HepG2 (cell line): ENCODE results near the gene TRMT6. TPM values are rescaled to one million over a fixed set of nuclear protein-coding genes. Genes with fewer than 3 reads are reported as not detected.
A peak's percentile ranks its signal among the peaks of the same experiment; 100 is the strongest.

Experiments used
- ATF1 ChIP-seq: IDR thresholded peaks from 2 replicates; pipeline ENCODE4 v1.6.1; 2016; ENCODE audit warnings: mild to moderate bottlenecking, control low read depth
- CEBPG ChIP-seq: IDR thresholded peaks from 2 replicates; pipeline ENCODE4 v1.6.1; 2016
- FOXO1 ChIP-seq: sonication (generic); formaldehyde crosslinking; IDR thresholded peaks from 2 replicates; pipeline ENCODE4 v1.4.0; 2020; ENCODE audit warnings: missing genetic modification reagents
- HHEX ChIP-seq: IDR thresholded peaks from 2 replicates; pipeline ENCODE4 v1.6.1; 2016; ENCODE audit warnings: control low read depth
- HMG20A ChIP-seq: IDR thresholded peaks from 2 replicates; pipeline ENCODE4 v1.6.1; 2016; ENCODE audit warnings: borderline replicate concordance
- ISL2 ChIP-seq: sonication (generic); formaldehyde crosslinking; IDR thresholded peaks from 2 replicates; pipeline ENCODE4 v1.5.0; 2020; ENCODE audit warnings: missing genetic modification reagents
- JDP2 ChIP-seq: sonication (generic); formaldehyde crosslinking; IDR thresholded peaks from 2 replicates; pipeline ENCODE4 v1.8.1; 2022; ENCODE audit warnings: missing genetic modification reagents, borderline replicate concordance
- MAFF ChIP-seq: IDR thresholded peaks from 2 replicates; pipeline ENCODE4 v1.6.1; 2011; ENCODE audit warnings: low read depth, low read length, improper control_type of control experiment
- MED1 ChIP-seq: sonication (generic); formaldehyde crosslinking; IDR thresholded peaks from 2 replicates; pipeline ENCODE4 v1.4.0; 2020; ENCODE audit warnings: missing genetic modification reagents
- MZF1 ChIP-seq: sonication (generic); formaldehyde crosslinking; IDR thresholded peaks from 2 replicates; pipeline ENCODE4 v1.8.1; 2023; ENCODE audit warnings: mild to moderate bottlenecking, missing genetic modification reagents, borderline replicate concordance
- NCOA5 ChIP-seq: sonication (generic); formaldehyde crosslinking; IDR thresholded peaks from 2 replicates; pipeline ENCODE4 v1.4.0; 2020; ENCODE audit warnings: missing genetic modification reagents
- NFE2L1 ChIP-seq: sonication (generic); formaldehyde crosslinking; IDR thresholded peaks from 2 replicates; pipeline ENCODE4 v1.4.0; 2020; ENCODE audit warnings: missing genetic modification reagents, mild to moderate bottlenecking, borderline replicate concordance
- NFKBIZ ChIP-seq: IDR thresholded peaks from 2 replicates; pipeline ENCODE4 v1.6.1; 2018; ENCODE audit warnings: missing genetic modification reagents, missing compliant biosample characterization
- TCF7 ChIP-seq: sonication (generic); IDR thresholded peaks from 2 replicates; pipeline ENCODE4 v1.6.1; 2016; ENCODE audit warnings: antibody characterized with exemption, low read depth
- ZFP36L1 ChIP-seq: sonication (generic); formaldehyde crosslinking; IDR thresholded peaks from 2 replicates; pipeline ENCODE4 v1.8.0; 2022; ENCODE audit warnings: mild to moderate bottlenecking, missing genetic modification reagents, moderate library complexity
- ZNF124 ChIP-seq: sonication (generic); formaldehyde crosslinking; IDR thresholded peaks from 2 replicates; pipeline ENCODE4 v1.4.0; 2020; ENCODE audit warnings: missing genetic modification reagents
- ZNF17 ChIP-seq: sonication (generic); formaldehyde crosslinking; IDR thresholded peaks from 2 replicates; pipeline ENCODE4 v1.5.0; 2020; ENCODE audit warnings: mild to moderate bottlenecking, missing genetic modification reagents
- ZNF3 ChIP-seq: IDR thresholded peaks from 2 replicates; pipeline ENCODE4 v1.7.0; 2017; ENCODE audit warnings: inconsistent platforms
- ZNF350 ChIP-seq: sonication (generic); formaldehyde crosslinking; IDR thresholded peaks from 2 replicates; pipeline ENCODE4 v1.4.0; 2020; ENCODE audit warnings: mild to moderate bottlenecking, low read depth, missing genetic modification reagents, borderline replicate concordance
- ZNF614 ChIP-seq: IDR thresholded peaks from 2 replicates; pipeline ENCODE4 v1.6.1; 2018; ENCODE audit warnings: missing biosample characterization, missing genetic modification reagents, inconsistent platforms, borderline replicate concordance
- ZNF780A ChIP-seq: sonication (generic); formaldehyde crosslinking; IDR thresholded peaks from 2 replicates; pipeline ENCODE4 v1.8.0; 2022; ENCODE audit warnings: mild to moderate bottlenecking, missing genetic modification reagents, moderate library complexity
- ZNF891 ChIP-seq: sonication (generic); formaldehyde crosslinking; IDR thresholded peaks from 2 replicates; pipeline ENCODE4 v1.5.0; 2020; ENCODE audit warnings: mild to moderate bottlenecking, missing genetic modification reagents
- ZSCAN21 ChIP-seq: sonication (generic); formaldehyde crosslinking; IDR thresholded peaks from 2 replicates; pipeline ENCODE4 v1.8.0; 2022; ENCODE audit warnings: mild to moderate bottlenecking, missing genetic modification reagents, moderate library complexity, borderline replicate concordance
- ZSCAN31 ChIP-seq: sonication (generic); formaldehyde crosslinking; IDR thresholded peaks from 2 replicates; pipeline ENCODE4 v1.5.0; 2020; ENCODE audit warnings: low read depth, mild to moderate bottlenecking, missing genetic modification reagents
- polyA plus RNA-seq, 8 experiments: library from polyadenylated mRNA; depleted of rRNA in 3 of 8; stranded (reverse) in 7 of 8; unstranded in 1 of 8; fragments of >200 nt; fragmentation: Illumina TruSeq in 4 of 8; extraction: Trizol in 4 of 8; gene quantifications; 2 replicates each; pipeline versions ENCODE4 v1.2.1 to v1.2.3, GENCODE V29; 2011 to 2016; ENCODE audit warnings: low read depth in 4 of 8, missing spikeins in 1 of 8, mixed read lengths in 1 of 8; ENCODE audit not compliant: insufficient read depth in 1 of 8
- total RNA-seq, 5 experiments: library from RNA; depleted of rRNA; stranded (reverse); fragments of >200 nt; fragmentation: Illumina TruSeq; extraction: Trizol; gene quantifications; 2 replicates each; pipeline ENCODE4 v1.2.3, GENCODE V29; 2016; ENCODE audit warnings: low read depth in 1 of 5
- TF ChIP-seq, protein P1 (sequence below): sonication (generic); formaldehyde crosslinking; IDR thresholded peaks from 2 replicates; pipeline ENCODE4 v1.5.0; 2020; ENCODE audit warnings: missing genetic modification reagents, mild to moderate bottlenecking, borderline replicate concordance
- TF ChIP-seq, protein P2 (sequence below): sonication (generic); formaldehyde crosslinking; IDR thresholded peaks from 2 replicates; pipeline ENCODE4 v1.4.0; 2020; ENCODE audit warnings: missing genetic modification reagents; ENCODE audit errors: not compliant biosample characterization
- TF ChIP-seq, protein P3 (sequence below): sonication (generic); formaldehyde crosslinking; IDR thresholded peaks from 2 replicates; pipeline ENCODE4 v1.5.0; 2020; ENCODE audit warnings: mild to moderate bottlenecking, missing genetic modification reagents, moderate library complexity
- TF ChIP-seq, protein P4 (sequence below): sonication (generic); formaldehyde crosslinking; IDR thresholded peaks from 2 replicates; pipeline ENCODE4 v1.4.0; 2020; ENCODE audit warnings: missing genetic modification reagents

TRMT6 gene
- total and polyA plus RNA-seq, 2 of the 13 experiments (the other 11 are each of a cell fraction or from before 2014, with no cell fraction given), result 10.5 to 37.8 TPM

DNA sequence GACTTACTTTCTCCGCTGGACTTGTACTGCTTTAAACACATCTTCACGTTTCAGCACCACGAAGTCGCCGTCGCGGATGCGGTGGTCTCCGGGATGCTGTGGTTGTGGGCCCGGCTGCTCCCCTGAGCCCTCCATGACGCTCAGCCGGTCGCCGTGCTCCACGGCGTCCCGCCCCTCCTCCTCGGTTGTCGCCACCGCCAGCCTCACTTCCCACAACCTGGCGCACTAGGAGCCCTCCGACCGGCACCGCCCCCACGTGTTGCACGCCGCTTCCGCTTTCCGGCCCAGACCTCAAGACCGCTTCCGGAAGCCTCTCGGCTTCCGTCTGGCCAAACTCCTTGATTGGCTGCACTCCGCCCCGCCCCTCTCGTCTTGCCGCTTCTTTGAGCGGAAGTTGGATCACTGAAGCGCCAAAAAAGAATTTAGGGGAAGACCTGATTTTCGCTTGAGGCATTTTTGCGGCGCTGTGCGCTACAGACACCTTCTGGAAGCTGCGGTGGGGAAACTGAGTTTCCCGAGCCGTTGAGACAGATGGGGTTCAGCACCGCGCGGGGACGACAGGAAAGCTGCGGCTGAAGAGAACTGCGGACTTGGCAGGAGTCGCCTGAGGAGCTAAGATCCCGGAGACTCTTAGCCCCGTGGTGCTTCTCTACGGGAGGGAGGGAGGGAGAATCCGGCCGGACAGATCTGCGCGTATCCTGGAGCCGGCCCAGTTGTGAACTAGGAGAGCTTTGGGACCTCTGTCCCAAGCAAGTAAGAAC is at the start of gene TRMT6, which contains the start of gene MCM8 (continued):
- peak; percentile 98 for TF ChIP-seq ZNF614
- peak; percentile 95 for TF ChIP-seq ZNF124 (CRISPR knock-in tag)
- no peak for TF ChIP-seq NCOA5 (CRISPR knock-in tag)
- TF ChIP-seq ATF1 (CRISPR knock-in tag), result peak; percentile 91
- TF ChIP-seq, protein P1, sequence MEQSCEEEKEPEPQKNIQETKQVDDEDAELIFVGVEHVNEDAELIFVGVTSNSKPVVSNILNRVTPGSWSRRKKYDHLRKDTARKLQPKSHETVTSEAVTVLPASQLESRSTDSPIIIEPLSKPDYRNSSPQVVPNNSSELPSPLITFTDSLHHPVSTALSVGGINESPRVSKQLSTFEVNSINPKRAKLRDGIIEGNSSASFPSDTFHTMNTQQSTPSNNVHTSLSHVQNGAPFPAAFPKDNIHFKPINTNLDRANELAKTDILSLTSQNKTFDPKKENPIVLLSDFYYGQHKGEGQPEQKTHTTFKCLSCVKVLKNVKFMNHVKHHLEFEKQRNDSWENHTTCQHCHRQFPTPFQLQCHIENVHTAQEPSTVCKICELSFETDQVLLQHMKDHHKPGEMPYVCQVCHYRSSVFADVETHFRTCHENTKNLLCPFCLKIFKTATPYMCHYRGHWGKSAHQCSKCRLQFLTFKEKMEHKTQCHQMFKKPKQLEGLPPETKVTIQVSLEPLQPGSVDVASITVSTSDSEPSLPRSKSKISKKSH, result peak; percentile 93
- no peak for TF ChIP-seq MAFF
- TF ChIP-seq FOXO1 (CRISPR knock-in tag), result peak; percentile 79
- TF ChIP-seq ZNF780A (CRISPR knock-in tag), result no peak
- TF ChIP-seq TCF7, result no peak
- TF ChIP-seq MZF1 (CRISPR knock-in tag), result no peak
- peak; percentile 77; the same call in 1 of the 2 replicates for TF ChIP-seq MED1 (CRISPR knock-in tag)
- TF ChIP-seq ZSCAN21 (CRISPR knock-in tag), result peak; percentile 97
- TF ChIP-seq, protein P2, sequence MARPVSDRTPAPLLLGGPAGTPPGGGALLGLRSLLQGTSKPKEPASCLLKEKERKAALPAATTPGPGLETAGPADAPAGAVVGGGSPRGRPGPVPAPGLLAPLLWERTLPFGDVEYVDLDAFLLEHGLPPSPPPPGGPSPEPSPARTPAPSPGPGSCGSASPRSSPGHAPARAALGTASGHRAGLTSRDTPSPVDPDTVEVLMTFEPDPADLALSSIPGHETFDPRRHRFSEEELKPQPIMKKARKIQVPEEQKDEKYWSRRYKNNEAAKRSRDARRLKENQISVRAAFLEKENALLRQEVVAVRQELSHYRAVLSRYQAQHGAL (CRISPR knock-in tag), result no peak
- no peak; the same call in 1 of the 2 replicates for TF ChIP-seq HMG20A (CRISPR knock-in tag)
- TF ChIP-seq, protein P3, sequence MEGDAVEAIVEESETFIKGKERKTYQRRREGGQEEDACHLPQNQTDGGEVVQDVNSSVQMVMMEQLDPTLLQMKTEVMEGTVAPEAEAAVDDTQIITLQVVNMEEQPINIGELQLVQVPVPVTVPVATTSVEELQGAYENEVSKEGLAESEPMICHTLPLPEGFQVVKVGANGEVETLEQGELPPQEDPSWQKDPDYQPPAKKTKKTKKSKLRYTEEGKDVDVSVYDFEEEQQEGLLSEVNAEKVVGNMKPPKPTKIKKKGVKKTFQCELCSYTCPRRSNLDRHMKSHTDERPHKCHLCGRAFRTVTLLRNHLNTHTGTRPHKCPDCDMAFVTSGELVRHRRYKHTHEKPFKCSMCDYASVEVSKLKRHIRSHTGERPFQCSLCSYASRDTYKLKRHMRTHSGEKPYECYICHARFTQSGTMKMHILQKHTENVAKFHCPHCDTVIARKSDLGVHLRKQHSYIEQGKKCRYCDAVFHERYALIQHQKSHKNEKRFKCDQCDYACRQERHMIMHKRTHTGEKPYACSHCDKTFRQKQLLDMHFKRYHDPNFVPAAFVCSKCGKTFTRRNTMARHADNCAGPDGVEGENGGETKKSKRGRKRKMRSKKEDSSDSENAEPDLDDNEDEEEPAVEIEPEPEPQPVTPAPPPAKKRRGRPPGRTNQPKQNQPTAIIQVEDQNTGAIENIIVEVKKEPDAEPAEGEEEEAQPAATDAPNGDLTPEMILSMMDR (CRISPR knock-in tag), result peak; percentile 56
- TF ChIP-seq ZSCAN31 (CRISPR knock-in tag), result peak; percentile 80; the same call in 1 of the 2 replicates
- 0 out of 2 replicates have a peak, but pooled peaks have one; percentile 27 for TF ChIP-seq HHEX
- TF ChIP-seq NFE2L1 (CRISPR knock-in tag), result 0 out of 2 replicates have a peak, but pooled peaks have one; percentile 62
- no peak; the same call in 1 of the 2 replicates for TF ChIP-seq JDP2 (CRISPR knock-in tag)
- TF ChIP-seq ZFP36L1 (CRISPR knock-in tag), result peak; percentile 97
- TF ChIP-seq ZNF350 (CRISPR knock-in tag), result peak; percentile 97
- peak; percentile 86; the same call in 1 of the 2 replicates for TF ChIP-seq NFKBIZ
- peak; percentile 67 for TF ChIP-seq CEBPG (CRISPR knock-in tag)
- no peak for TF ChIP-seq ZNF17 (CRISPR knock-in tag)
- TF ChIP-seq ZNF891, result no peak; the same call in none of the 2 replicates
- TF ChIP-seq, protein P4, sequence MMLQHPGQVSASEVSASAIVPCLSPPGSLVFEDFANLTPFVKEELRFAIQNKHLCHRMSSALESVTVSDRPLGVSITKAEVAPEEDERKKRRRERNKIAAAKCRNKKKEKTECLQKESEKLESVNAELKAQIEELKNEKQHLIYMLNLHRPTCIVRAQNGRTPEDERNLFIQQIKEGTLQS (CRISPR knock-in tag), result peak; percentile 74
- TF ChIP-seq ISL2, result peak; percentile 85
- no peak; the same call in 1 of the 2 replicates for TF ChIP-seq ZNF3 (CRISPR knock-in tag)
